ENCODE results near the gene LGALSL. TPM values are rescaled to one million over a fixed set of nuclear protein-coding genes. Genes with fewer than 3 reads are reported as not detected.

The LGALSL gene
- 12.0 and 15.0 TPM in 2 replicates for total RNA-seq

DNA sequence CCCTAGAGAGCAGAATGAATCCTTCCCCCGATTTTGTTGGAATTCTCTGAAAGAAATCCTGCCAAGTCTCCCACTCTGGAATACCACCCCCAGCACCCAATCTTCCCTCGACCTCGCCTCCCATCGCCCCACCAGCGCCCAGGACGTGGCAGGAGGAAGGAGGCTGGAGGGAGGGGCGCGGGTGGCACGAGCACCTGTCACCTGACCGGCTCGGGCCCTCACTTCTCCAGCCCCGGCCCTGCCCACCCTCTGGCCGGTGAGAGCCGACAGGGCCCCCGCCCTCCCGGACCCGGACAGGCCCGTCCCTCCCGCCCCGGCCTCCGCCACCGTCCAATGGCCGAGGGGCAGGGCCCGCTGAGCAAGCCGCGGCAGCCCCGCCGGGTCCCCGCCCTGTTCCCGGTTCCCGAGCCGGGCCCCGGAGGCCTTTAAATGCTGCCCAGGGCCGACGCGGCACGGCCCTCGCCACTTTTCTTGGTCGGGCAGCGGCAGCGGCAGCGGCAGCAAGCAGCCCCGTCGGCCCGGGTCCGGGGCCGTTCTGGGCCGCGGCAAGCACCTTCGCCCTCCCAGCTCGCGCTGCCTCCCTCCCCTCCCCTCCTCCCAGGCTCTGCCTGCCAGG lies at the start of gene LGALSL:
Gene LGALSL, plus strand, starts transcription at position 393 of the 616 bp plus-strand sequence. CDS start 384 bp downstream, outside the sequence.

Other genes starting within 250 kb of the LGALSL start
- 7.2 and 10.7 TPM in 2 replicates for gene AFTPH, start 70.2 kb downstream of the LGALSL start, total RNA-seq
- gene SERTAD2, start 199.8 kb downstream of the LGALSL start, total RNA-seq = 9.4 and 10.4 TPM in 2 replicates

All from cardiac atrium fibroblast (primary cell).